ENCODE measurements around the gene IGFBP2. TPM values are rescaled to one million over a fixed set of nuclear protein-coding genes. Genes with fewer than 3 reads are reported as not detected.

IGFBP2 gene
- total and polyA plus RNA-seq, 2 experiments from 2014 or later = 451 to 476 TPM

GRCh38 chr2:216650626-216651257, 17.5 kb downstream of the IGFBP2 start:
- TF ChIP-seq, protein P1, sequence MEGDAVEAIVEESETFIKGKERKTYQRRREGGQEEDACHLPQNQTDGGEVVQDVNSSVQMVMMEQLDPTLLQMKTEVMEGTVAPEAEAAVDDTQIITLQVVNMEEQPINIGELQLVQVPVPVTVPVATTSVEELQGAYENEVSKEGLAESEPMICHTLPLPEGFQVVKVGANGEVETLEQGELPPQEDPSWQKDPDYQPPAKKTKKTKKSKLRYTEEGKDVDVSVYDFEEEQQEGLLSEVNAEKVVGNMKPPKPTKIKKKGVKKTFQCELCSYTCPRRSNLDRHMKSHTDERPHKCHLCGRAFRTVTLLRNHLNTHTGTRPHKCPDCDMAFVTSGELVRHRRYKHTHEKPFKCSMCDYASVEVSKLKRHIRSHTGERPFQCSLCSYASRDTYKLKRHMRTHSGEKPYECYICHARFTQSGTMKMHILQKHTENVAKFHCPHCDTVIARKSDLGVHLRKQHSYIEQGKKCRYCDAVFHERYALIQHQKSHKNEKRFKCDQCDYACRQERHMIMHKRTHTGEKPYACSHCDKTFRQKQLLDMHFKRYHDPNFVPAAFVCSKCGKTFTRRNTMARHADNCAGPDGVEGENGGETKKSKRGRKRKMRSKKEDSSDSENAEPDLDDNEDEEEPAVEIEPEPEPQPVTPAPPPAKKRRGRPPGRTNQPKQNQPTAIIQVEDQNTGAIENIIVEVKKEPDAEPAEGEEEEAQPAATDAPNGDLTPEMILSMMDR (IDR thresholded peaks at IDR 0.05; ENCODE audit: low read depth, low read length) = no peak
- no peaks in the 10 kb centered on the region for H3K36me3 ChIP-seq
- H3K9me3 ChIP-seq (ENCODE audit: low read depth) = no peaks in the 10 kb centered on the region

GRCh38 chr2:216651351-216651881, 18.2 kb downstream of the IGFBP2 start:
- Histone ChIP-seq H3K4me3 (no peak overlapping the region), H3K36me3 (no peaks in the 10 kb centered on the region), H3K27ac (no peak overlapping the region), H3K4me1 (ENCODE audit: low read depth) (peaks cover 8% of the 10 kb centered on the region), H3K9me3 (ENCODE audit: low read depth) (no peaks in the 10 kb centered on the region), H3K27me3 (no peaks in the 10 kb centered on the region)
- TF ChIP-seq, protein P1 (IDR thresholded peaks at IDR 0.05; ENCODE audit: low read depth, low read length) = no peak
- peak in 1 of 2 donors; percentile 75 for DNase-seq (ENCODE audit: low read depth in 1 of 2, low spot score in 1 of 2)

More at GRCh38 chr2:216650626-216651257, 17.5 kb downstream of the IGFBP2 start:
- DNase-seq (ENCODE audit: low read depth in 1 of 2, low spot score in 1 of 2) = no peak
- H3K4me3 ChIP-seq = no peak overlapping the region
- no peaks in the 10 kb centered on the region for H3K27me3 ChIP-seq
- no peak overlapping the region for H3K27ac ChIP-seq
- H3K4me1 ChIP-seq (ENCODE audit: low read depth) = peaks cover 8% of the 10 kb centered on the region

DNA sequence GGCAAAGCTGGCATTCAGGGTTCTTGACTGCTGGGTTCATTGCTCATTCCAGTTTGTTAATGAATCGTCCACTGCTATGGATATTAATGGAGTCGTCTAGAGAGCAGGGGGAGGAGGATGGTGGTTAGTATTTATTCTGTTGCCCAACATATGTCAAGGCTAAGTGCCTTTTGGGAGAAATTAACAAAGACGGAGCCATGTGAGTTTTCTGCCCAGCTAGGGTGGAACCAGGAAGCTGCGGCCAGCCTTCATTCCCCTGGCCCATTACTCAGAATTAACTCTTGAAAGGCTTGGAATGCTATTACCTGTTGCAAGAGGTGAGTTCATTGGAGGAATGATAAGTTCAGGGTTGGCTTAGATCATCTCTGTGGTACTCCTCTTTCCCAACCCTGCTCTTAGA, 19.3 kb downstream of the IGFBP2 start:
- TF ChIP-seq, protein P1 (IDR thresholded peaks at IDR 0.05; ENCODE audit: low read depth, low read length) = no peak
- Histone ChIP-seq H3K27ac (no peak overlapping the region), H3K4me3 (no peak overlapping the region)

DNA sequence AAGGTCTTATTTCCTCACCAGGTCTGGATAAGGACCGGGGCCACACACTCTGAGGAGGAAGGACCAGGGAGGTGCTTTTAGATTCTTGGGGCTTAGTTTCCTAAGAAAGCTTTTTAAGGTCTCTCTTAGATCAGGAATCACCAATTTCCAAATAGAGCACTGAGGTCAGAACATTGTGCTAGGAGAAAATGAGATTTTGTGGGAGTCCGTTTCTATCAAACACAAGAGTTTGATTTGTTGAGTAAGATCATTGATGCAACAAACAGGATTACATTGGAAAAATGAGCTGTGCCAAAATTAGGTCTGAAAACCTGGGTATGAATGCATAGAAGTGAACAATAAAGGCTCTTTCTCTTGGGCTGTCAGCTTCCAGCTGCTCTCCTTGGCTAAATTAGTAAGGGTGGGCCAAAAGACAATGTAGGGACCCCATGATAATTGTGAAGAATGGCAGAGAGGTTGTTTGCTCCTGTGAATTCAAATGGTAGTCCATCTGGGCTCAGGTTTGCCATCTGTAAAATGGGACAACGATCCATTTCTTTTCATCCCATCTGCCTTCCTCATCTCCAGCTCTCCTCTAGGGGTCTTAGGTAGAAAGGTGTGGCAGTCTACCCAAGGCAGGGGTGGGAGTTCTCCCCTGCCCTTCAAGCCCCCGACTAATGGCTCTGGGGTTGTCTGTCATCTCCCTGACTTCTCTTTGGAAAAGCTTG, 20.0 kb downstream of the IGFBP2 start:
- TF ChIP-seq, protein P1 (IDR thresholded peaks at IDR 0.05; ENCODE audit: low read depth, low read length) = no peak
- Histone ChIP-seq H3K9me3 (ENCODE audit: low read depth) (no peaks in the 10 kb centered on the region), H3K27ac (no peak overlapping the region), H3K4me3 (no peak overlapping the region), H3K4me1 (ENCODE audit: low read depth) (peaks cover 8% of the 10 kb centered on the region), H3K36me3 (no peaks in the 10 kb centered on the region), H3K27me3 (no peaks in the 10 kb centered on the region)
- DNase-seq (ENCODE audit: low read depth in 1 of 2, low spot score in 1 of 2) = no peak

More for the DNA sequence above, 19.3 kb downstream of the IGFBP2 start:
- Histone ChIP-seq H3K4me1 (ENCODE audit: low read depth) (peaks cover 8% of the 10 kb centered on the region), H3K27me3 (no peaks in the 10 kb centered on the region), H3K9me3 (ENCODE audit: low read depth) (no peaks in the 10 kb centered on the region), H3K36me3 (no peaks in the 10 kb centered on the region)
- DNase-seq (ENCODE audit: low read depth in 1 of 2, low spot score in 1 of 2) = peak in 1 of 2 donors; percentile 18

DNA sequence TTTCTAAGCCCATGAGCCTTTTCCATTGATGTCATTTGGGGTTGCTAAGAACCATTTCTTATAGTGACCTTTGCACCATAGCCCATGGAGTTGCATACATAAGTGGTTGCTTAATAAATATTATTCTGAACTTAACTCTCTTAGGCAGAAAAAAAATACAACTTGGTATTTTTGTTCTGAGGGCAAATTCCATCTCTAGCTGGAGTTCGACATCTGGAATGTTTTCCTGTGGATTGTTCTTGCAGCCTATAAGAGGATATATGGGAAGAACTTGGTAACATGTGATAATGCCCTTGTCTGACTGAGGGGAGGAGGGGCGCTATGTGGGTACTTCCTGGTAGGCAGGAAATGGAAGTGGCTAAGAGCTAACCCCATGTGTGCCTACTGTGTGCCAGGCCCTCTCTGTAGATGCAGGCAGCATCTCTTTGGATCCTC, 20.7 kb downstream of the IGFBP2 start:
- TF ChIP-seq, protein P1 (IDR thresholded peaks at IDR 0.05; ENCODE audit: low read depth, low read length) = no peak
- DNase-seq (ENCODE audit: low read depth in 1 of 2, low spot score in 1 of 2) = peak in 1 of 2 donors; percentile 57
- peaks cover 8% of the 10 kb centered on the region for H3K4me1 ChIP-seq (ENCODE audit: low read depth)
- no peak overlapping the region for H3K4me3 ChIP-seq
- no peaks in the 10 kb centered on the region for H3K36me3 ChIP-seq
- no peaks in the 10 kb centered on the region for H3K9me3 ChIP-seq (ENCODE audit: low read depth)
- no peaks in the 10 kb centered on the region for H3K27me3 ChIP-seq
- no peak overlapping the region for H3K27ac ChIP-seq

Measured in cardiac muscle cell (in vitro differentiated cells and primary cell).